ENCODE results near the gene TIMM44. TPM values are rescaled to one million over a fixed set of nuclear protein-coding genes. Genes with fewer than 3 reads are reported as not detected.

The TIMM44 gene, protein sequence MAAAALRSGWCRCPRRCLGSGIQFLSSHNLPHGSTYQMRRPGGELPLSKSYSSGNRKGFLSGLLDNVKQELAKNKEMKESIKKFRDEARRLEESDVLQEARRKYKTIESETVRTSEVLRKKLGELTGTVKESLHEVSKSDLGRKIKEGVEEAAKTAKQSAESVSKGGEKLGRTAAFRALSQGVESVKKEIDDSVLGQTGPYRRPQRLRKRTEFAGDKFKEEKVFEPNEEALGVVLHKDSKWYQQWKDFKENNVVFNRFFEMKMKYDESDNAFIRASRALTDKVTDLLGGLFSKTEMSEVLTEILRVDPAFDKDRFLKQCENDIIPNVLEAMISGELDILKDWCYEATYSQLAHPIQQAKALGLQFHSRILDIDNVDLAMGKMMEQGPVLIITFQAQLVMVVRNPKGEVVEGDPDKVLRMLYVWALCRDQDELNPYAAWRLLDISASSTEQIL
- total RNA-seq: 72.6 and 88.3 TPM in 2 replicates
- 52.4 TPM for polyA plus RNA-seq (2012)

DNA sequence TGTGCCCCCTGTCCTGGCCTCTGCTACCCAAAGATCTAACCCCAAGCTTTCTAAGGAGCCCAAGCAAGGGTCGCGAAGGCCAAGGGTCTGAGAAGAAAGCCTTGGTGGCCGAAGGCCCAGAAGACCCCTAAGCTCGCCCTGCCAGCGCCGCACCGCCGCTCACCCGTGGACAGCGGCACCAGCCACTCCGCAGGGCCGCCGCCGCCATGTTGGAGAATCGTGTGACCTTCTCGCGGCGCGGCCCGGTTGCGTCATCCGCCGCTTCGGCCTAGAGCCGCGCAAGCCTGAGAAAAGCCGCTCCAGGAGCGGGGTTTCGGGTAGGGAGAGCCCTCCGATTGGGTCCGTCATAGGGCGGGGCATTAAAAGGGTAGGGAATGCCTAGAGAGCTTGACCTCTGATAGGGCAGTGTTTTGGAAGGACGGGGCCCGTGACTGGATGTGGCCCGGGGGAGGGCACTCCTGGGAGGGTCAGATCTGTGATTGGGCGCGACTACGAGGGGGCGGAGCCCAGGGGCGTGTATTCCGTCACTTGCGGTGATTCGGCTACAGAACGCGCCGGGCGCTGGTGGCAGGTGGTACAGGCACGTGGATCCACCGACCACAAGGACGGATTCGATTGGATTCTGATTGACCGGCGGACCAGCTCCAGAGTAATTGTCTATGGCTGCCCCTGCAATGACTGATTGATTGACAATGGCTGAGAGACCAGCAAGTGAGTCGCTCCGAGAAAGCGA, at the start of gene TIMM44:
Gene TIMM44 (minus strand): TSS at position 223 of the 733 bp plus-strand sequence. CDS start 15 bp downstream, at position 208.
- peak; percentile 100 for DNase-seq (ENCODE audit: low read depth)

DNA sequence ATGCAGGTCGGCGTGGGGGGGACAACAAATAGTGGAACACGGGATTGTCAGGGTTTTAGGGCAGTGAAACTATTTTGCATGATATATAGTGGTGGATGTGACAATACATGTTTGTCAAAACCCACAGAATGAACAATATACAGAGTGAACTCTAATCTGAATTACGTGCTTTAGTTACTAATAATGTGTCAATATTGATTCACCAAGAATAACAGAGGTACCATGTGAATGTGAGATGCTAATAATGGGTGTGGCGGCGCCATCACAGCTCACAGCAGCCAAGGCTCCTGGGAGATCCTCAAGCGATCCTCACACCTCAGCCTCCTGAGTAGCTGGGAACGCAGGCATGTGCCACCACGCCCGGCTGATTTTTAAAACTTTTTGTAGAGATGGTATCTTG, 49.1 kb upstream of the TIMM44 start:
- DNase-seq (ENCODE audit: low read depth): no peak

DNA sequence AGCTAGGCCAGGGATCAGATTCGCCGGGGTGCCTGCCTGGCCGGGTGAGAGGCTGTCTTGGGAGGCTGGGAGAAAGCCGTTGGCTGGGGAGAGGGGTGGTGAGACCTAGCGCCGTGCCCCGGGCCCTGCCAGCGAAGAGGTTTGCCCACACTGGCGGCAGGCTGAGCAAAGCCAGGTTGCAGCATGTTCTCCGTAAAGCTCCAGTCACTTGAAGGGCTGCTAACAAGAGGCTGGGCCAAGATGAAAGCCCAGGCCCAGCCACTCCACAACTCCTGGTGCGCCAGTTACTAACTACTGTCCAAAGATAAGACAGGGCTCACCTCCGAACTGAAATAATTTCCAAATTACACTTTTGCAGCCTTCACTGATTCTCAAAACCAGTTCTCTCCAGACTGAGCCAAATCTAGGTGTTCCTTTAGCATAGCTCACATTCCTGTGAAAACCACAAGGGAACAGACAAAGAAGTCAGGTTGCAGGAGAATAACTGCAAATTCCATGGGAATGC, 45.7 kb upstream of the TIMM44 start:
- DNase-seq (ENCODE audit: low read depth): no peak

DNA sequence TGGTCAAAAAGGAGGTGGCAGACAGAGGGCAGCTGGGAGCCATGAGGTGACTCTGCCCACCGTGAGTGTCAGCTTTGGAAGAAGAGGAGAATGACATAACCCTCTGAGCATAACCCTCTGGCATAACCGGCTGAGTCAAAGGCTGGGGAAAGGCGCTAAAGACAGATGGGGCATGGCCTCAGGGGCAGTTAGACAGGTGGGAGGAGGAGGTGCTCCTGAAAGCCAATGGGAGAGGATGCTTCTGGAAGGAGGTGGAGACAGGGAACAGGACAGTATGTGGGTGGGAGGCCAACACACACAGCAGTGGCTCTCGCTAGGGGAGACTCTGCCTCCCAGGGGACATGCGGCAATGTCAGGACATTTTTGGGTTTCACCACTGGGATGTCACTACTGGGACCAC, 44.8 kb upstream of the TIMM44 start:
- peak; percentile 71 for DNase-seq (ENCODE audit: low read depth)

DNA sequence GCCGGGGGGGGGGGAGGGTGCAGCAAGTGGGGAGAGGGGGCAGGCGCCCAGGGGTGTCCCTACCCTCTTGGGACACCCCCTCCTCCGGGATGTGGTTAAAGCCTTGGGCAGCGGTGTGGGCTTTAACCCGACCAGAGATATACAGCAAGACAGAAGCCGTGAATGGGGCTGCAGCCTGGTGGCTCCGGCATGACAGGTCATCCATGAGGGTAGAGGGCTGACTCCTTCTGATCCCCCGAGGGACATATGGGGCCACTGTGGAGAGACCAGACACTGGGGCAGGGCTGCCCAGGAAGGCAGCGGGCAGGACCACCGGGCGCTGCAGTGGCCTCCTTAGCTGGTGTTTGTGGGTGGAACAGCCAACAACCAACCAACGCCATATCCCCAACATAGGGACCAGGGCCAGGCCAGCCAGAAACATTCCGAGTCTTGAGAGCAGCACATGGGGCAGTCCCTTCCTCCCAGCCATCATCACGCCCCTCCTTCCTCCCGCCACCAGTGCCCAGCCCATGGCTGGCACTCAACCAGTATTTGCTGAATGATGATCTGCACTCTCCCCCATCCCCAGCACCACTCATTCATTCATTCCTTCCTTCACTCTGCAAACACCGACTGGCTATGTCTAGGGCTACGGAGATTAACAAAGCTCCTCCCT, 43.8 kb upstream of the TIMM44 start:
- no peak for DNase-seq (ENCODE audit: low read depth)

- peak; percentile 54 for DNase-seq (ENCODE audit: low read depth)
These were observed 43.1 kb upstream of the TIMM44 start for GRCh38 chr19:7986321-7987113.

GRCh38 chr19:7985481-7985911, 42.0 kb upstream of the TIMM44 start:
- DNase-seq (ENCODE audit: low read depth): no peak

DNA sequence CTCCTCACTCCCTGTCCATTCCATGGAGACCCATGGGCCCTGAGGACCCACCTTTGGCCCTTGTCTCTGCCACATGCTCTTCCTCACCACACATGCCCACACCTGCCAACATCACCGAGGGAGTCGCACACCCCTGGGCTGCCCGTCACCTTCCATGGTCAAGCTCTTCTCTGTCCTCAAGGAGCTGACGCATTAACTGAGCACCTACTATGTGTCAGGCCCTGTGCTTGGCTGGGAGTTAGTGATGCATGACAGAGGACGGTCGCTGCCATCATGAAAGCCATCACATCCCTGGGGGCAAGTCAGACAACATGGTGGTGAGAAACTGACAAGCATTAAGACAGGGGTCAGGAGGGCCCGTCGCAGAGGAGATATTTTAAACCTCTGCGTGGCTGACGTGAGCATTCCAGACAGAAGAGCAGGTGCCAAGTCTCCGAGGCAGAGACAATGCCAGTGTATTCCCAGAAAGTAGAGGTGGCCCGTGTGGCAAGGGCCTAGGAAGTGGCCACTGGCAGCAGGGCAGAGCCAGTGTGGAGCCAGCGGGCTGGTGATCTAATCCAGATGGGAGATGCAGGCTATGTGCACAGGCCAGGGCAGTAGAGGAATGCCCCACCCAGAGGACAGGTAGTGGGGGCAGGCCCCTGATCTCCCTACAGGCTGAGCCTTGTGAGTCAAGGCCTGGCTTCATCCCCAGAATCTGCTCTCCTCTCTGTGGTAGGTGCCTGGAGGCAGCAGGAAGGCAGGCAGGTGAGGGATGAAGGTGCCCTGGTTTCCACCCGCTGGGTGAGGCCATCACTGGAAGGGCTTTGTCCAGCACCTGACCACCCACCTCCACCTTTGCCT, 40.8 kb upstream of the TIMM44 start:
- DNase-seq (ENCODE audit: low read depth): no peak

GRCh38 chr19:7983286-7983950, 40.0 kb upstream of the TIMM44 start:
- no peak for DNase-seq (ENCODE audit: low read depth)

GRCh38 chr19:7982651-7983099, 39.2 kb upstream of the TIMM44 start:
- DNase-seq (ENCODE audit: low read depth): no peak

GRCh38 chr19:7982103-7982502, 38.6 kb upstream of the TIMM44 start:
- DNase-seq (ENCODE audit: low read depth): no peak

- no peak for DNase-seq (ENCODE audit: low read depth)
These were observed 38.2 kb upstream of the TIMM44 start for GRCh38 chr19:7981661-7982060.

- no peak for DNase-seq (ENCODE audit: low read depth)
These were observed 37.7 kb upstream of the TIMM44 start for GRCh38 chr19:7981199-7981598.

DNA sequence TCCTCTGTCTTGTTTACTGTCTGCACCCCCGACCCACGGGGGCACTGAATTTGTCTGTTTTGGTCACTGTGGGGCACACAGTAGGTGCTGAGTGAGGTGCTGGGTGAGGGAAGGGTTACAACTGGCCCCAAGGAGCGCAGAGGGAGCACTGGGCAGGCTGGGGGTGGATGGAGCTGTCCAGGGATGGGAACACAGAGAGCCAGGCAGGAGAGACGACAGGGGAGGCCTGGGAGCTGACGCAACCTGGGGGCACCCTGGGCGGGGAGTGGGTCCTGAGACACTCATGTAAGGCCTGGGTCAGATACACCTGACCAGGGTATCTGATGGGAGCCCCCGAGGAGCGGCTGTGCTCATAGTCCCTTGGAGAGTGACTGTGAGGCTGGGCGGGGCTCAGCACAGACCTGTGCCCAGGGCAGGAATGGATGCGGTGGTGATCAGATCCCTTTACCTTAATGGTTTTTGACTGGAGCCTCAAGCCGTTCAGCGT, 37.2 kb upstream of the TIMM44 start:
- DNase-seq (ENCODE audit: low read depth): no peak

DNA sequence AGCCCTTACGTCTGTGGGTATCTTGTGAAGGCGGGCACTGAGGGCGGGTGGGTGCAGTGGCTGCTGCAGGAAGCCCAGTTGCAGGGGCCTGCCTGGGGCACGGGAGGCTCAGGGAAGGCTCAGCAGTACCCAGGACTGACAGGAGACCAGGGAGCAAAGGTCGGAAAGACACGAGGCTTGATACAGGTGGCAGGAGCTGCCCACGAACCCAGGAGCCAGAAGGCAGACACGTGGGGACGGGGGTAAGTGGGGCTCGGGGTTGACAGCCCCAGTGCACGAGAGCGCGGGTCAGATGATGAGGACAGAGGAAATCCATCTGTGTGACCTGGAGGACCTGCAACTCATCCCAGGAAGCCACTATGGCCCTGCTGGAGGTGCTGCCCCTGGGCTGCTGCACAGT, 36.7 kb upstream of the TIMM44 start:
- DNase-seq (ENCODE audit: low read depth): no peak

DNA sequence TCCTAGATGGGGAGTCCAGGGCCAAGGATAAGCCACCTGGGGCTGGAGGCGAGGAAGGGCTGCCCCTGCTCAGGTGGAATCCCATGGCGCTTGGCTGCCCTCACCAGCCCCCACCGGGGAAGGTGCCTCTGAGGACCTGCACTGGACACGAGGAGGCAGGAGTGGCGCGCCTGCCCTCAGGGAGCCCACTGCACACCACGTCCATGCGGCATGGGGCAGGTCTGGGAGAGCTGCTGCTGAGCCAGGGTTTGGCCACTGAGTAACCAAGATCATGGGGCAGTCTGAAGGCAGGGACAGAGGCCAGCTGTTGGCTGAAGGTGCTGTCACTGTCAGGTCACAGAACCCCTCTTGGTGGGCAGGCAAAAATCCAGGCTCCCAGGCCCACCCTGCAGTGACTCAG, 36.1 kb upstream of the TIMM44 start:
- no peak for DNase-seq (ENCODE audit: low read depth)

GRCh38 chr19:7979011-7979410, 35.5 kb upstream of the TIMM44 start:
- DNase-seq (ENCODE audit: low read depth): no peak

DNA sequence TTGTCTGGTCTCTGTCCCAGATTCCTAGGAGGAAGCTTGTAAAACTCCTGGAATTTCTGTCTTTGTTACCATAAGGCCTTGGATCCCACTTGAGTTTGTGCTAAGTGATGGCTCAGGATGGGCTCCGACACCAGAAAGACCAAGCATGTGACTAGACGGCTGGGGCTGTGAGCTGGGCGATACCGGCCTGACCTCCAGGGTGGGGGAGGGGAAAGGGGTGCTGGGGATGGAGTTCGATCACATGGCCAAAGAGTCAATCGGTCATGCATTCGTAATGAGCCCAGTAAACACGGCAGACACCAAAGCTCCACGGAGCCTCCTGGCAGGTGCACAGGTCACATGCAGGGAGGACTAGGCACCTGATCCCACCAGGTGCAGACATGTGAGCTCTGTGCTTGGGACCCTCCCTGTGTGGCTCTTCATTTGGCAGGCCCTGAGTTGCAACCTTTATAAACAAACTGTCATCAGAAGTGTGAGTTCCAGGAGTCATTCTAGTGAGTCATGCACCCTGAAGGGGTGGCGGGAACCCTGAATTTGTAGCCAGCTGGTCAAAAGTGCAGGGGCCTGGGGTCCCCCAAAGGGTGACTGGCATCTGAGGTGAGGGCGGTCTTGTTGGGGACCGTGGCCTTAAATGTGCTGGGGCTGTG, 34.8 kb upstream of the TIMM44 start:
- DNase-seq (ENCODE audit: low read depth): no peak

DNA sequence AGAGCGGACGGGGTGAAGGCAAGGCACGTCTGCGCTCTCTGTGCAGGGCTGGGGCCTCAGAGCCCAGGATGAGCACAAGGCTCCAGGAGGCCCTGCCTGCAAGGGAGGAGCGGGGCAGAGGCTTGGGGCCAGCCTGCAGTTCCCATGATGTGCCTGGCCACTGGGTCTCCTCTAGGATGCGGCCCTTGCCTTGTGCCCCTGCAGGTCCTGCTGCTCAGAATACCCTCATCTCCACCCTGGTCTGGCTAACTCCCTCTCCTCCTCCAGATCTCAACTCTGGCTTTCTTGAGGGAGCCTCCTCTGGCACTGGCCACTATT, 34.2 kb upstream of the TIMM44 start:
- no peak for DNase-seq (ENCODE audit: low read depth)

Measured in myocyte (in vitro differentiated cells).